Frontal cortex (tissue), 4 donors: ENCODE data around the gene FAM124A. TPM values are rescaled to one million over a fixed set of nuclear protein-coding genes. Genes with fewer than 3 reads are reported as not detected.
"Not testable (repeated sequence)": the region's sequence is repeated elsewhere in the genome, so short reads cannot be mapped to it uniquely, and the experiment has no call there.

Experiments
- DNase-seq, 2 donors: peaks; one replicate each; pipeline ENCODE4 v3.0.0; 2012; ENCODE audit warnings: low spot score in 2 of 2
- FAIRE-seq: peaks from 2 replicates; lab custom pipeline; 2012; peaks lifted over from hg19 to GRCh38; lab: Jason Lieb, UNC
- total RNA-seq: library from RNA; depleted of rRNA; stranded (reverse); fragments of >200 nt; gene quantifications from one replicate; pipeline ENCODE4 v1.2.3, GENCODE V29; 2014
- donor health status: control.
- donor health status: control.
- donor health status: control.

FAM124A gene
- total RNA-seq, 1 donor from 2014 or later: 8.6 TPM

DNA sequence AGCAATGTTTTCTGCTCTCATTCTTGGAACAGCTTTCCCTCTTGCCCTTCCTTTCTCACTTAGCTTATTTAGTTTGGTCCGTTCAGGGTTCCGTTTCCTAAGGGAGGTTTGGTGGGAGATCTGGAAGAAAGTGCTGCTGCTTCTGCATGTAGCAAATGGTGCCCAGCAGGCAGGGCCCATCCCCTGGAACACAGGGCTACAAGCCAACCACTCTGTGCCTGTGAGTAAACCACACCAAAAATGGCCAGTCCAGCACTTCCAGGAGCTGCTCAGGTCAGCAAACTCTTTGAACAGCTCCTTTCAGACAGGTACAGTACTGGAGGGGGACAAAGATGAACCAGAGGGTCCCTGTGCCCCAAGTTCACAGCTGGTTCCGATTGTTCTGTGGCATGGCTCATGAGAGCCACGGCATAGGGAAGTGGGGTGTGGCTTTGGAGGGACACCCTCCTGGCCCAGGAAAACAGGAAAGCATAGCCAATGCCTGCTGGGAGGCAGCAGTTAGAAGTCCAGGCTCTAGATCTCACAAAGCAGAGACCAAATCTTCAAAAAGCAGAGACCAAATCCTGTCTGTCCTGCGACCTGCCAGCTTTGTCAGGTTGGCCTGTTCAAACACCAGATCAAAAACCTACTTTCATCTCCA, 39.5 kb downstream of the FAM124A start:
- DNase-seq (no peak), FAIRE-seq (no peak)

DNA sequence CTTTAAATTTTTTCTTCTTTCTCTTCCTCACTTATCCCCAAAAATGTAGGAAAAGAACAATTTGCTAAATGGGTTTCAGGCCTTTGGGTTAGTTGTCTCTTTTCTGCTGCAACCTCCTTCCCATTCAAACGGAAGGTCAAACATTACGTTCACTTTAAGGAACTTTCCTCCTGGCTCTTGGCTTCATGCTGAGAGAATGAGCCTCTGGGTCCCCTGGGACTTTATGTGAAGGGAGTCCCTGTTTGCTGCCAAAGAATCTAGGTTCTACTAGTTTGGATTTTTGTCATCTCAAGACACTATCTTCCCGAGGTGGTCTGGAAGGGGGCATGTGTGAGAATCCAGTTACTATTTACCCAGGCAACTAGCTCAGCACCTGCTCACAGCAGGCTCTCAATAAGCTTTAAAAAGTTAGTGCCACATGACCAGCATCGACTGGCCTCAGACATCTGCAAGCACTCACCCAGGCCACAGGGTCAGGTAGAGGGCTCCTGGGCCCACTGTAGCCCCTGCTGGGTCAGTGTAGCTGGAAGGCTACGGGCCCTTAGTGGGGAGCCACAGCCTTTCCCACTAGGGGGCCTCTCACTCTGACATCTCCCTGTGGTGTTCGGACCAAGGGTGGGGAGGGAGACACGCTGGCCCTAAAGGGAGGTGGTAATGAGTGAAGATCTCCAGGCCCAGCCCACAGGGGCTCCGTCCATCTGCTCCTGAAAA, 40.5 kb downstream of the FAM124A start:
- DNase-seq (no peak), FAIRE-seq (no peak)

DNA sequence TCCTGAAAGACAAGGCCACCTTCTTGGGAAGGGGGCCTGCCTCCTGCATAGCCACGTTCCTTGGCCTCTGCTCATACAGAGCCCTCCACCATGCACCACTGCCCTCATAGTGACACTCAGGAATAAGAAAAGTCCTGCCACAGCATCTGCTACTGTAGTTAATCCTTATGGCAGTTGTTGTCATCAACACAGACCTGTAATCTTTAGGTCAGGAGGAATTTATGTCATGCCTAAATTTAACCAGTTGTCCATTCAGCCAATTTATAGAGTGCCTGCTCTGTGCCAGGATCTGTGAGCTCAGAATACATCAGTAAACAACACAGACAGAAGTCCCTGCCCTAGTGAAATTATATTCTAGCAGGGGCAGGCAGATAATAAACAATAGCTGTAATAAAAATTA, 44.4 kb downstream of the FAM124A start:
- DNase-seq (no peak), FAIRE-seq (no peak)

DNA sequence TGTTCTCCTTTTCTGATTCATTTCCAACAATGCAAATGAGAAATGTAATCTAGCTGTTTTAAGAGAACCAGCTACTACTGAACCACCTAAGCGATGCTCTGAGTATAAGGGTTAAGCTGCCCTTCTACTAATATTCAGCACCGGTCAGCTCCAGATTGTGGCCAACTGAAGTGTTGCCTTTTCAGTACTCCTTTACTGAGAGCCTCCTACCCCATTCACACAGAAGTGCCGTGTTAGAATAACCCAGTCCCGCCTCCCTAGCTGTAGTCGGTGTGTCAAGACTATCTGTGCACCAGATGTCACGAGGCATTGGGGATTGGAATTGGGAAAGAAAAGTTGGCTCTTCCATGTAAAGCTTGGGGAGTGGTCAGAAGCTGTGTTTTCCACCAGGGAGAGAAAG, 45.4 kb downstream of the FAM124A start:
- no peak for DNase-seq
- FAIRE-seq: no peak

DNA sequence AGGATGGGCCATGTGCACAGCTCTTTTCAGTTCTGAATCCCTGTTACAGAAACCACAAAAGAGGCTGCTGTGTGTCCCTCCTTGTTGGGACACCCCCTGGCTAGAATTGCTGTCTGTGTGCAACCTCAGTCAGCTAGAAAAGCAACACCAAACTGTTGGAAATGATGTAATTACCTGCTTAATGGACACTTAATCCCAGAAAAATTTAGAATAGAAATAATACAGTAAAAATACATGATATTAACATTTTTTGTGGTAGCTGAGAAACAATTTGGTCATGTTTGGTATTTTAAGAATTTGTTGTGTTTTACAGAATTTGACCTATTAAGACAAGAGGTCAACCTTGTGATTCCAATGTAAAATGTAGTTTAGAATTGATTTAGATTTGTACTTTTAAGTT, 46.8 kb downstream of the FAM124A start:
- FAIRE-seq: no peak
- DNase-seq: no peak

DNA sequence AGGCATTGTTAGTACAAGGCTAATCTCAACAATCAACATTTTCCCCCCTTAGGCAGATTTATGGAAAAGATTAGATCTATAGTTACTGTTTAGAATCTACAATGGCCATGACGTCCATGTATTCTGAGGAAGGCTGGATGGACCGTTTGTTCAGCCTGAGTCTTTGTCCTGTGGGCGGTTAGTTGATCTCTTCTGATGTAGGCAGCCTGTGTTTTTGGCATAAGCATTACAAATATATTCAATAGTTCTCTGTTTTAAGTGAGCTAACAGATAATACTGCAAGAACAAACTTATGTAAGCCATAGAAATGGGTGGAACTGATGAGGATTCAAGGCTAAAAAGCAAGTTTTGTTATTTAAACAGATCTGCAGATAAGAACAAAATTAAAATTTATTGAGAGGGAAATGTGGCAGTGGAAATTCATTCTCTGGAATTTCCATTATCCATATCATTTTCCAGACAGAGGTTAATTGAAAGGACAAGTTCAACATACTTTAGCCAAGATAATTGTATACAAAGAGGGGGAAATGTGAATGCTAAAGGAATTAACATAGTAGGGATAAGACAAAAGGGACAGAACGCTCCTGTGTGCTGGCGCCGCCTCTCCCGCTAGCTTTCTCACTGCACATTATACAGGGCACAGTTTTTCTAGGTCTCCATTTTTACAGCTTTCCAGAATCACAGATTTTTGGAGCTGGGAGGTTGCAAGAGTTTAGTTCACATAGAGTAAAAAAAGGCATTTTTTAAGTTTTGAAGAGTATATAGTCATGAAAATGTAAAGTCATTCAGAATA, 48.6 kb downstream of the FAM124A start:
- FAIRE-seq (no peak), DNase-seq (no peak)

DNA sequence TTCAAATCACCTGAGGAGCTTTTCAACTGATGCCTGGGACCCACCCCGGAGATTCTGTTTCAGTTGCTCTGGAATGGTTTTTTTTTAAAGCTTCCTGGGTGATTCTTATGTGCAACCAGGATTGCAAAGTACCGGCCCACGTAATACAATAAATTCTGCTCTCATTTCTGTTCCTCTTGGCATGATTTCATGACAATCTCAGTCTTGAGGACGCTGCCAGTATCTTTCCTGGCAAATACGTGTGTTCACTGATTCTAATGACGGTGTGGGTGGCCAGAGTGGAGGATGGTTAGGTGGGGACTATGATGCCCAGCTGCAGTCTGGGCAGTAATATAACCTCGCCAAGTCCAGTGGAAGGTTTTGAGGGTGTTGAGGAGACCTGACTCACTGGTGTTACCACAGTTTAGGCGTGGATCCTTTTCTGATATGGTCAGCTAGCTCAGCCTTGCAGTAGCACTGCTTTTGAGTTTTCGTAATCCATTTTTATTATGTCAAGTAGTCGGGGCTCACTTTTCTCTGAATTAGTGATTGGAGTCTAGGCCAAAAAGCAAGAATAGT, 49.4 kb downstream of the FAM124A start:
- DNase-seq (no peak), FAIRE-seq (no peak)

DNA sequence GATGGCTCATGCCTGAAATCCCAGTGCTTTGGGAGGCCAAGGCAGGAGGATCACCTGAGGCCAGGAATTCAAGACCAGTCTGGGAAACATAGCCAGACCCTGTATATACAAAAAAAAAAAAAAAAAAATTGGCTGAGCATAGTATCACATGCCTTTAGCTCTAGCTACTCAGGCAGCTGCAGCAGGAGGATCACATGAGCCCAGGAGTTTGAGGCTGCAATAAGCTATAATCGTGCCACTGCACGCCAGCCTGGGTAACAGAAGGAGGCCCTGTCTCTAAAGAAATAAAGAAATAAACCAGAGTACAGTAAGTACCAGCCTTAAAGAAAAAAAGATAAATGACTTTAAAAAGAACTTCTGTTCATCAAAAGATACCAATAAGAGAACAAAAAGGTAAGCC, 52.9 kb downstream of the FAM124A start:
- DNase-seq: no peak
- FAIRE-seq: no peak

DNA sequence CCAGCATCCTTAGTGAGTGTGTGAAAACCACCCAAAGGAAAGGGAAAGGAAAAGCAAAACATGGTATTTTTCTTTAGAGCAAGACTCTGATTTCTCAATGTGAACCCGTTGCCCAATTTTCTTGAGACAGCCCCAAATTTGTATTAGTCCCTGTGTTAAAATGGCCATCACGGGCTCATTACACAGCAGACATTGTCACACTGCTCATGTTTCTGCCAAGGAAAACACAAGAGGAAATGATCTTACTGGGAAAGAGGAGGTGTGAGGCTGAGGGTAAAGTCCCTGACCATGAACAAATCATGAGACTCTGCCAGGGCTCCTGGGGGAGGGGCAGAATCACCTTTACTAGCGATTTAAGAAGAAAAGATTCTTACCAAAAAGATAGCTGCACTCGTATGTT, 54.4 kb downstream of the FAM124A start:
- FAIRE-seq: no peak

DNA sequence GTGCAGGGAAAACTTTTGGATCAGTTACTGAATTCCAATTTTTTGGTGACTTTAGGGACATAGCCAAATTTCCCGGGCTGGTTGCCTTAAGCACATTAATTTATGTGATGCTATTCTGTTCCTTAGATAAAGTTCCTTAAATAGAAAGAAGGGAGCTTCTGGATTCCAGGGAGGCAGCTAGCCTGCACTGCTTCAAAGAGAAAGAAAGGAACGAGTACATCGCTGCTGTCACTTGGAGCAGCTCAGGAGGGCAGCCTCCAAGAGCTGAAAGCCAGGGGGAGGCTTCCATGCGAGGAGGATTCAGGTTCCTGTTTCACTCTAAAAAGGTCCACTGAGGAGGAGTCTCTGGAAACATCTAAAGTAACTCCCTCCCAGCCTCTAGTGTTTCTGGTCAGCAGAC, 55.7 kb downstream of the FAM124A start:
- FAIRE-seq (no peak), DNase-seq (no peak)

More for the DNA sequence above, 54.4 kb downstream of the FAM124A start:
- DNase-seq: no peak

DNA sequence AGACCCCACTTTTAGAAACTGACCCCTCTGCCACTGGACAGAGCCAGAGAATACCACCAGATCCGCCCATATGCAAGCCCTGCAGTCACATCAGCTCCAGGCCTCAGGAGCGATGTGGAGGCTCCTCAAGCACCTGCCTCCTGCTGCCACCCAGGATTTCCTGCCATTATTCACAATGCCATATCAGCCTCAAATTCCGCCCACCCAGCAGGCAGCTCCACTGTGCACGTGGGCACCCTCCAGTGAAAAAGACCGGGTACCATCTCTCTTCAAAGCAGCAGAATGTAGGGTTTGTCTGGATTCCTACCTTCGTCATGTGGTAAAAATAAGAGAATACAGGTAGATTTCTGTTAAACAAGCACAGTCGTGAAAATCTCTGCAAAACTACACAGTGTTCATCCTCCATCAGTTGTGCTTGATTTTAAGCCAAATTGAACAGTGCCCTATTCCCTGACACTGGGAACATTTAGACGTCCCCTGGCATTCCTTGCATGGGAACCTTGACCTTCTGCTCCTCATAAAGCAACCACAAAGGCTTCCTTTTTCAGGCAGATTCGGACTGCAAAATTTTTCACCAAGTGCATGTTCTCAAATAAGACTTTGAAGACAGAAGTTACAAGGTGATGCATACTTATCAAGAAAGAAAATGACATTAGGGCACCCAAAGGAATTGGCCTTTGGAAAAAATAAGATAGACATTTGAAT, 56.4 kb downstream of the FAM124A start:
- no peak for FAIRE-seq

DNA sequence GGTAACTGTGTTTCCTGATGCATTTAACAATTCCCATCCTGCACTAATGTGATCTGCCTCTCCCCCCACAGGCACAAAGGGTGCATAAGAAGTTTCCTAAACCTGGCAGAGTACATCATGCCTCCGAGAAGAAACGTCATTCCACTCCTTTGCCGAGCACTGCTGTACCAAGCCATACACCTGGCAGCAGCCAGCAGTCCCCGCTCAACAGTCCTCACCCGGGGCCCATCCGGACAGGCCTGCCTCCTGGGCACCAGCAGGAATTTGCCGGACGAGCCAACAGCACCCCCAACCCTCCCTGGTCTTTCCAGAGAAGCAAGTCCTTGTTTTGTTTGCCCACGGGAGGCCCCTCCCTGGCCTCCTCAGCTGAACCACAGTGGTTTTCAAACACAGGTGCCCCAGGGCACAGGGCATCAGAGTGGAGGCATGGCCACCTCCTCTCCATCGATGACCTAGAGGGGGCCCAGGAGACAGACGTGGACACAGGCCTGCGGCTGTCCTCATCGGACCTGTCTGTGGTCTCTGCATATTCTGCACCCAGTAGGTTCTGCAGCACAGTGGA, 58.3 kb downstream of the FAM124A start:
- DNase-seq (no peak), FAIRE-seq (no peak)

More for the DNA sequence above, 56.4 kb downstream of the FAM124A start:
- no peak for DNase-seq

DNA sequence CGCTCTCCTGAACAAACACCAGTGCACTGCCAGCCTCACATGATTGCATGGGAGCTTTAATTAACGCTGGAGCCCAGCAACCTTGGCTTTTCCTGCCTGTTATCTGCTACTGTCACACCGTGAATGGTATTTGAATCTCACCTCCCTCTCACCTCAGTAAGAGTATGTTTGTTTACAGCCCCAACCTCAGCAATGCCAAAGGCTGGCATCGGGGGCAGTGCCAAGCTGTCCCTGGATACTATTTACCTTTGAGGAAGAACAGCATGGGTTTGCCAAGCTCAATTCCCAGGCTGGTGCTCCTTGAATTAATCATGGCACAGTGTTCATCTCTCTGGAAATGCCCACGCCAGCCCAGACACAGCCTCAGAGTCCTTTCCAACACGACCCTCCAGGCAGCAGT, 60.1 kb downstream of the FAM124A start:
- FAIRE-seq (no peak), DNase-seq (no peak)

DNA sequence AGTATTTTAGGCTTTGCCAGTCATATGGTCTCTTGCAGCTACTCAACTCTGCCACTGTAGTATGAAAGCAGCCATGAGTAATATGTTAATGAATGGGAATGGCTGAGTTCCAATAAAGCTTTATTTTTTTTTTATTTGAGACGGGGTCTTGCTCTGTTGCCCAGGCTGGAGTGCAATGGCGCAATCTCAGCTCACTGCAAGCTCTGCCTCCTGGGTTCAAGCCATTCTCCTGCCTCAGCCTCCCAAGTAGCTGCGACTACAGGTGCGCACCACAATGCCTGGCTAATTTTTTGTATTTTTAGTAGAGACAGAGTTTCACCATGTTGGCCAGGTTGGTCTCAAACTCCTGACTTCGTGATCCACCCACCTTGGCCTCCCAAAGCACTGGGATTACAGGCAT, 60.7 kb downstream of the FAM124A start:
- DNase-seq, FAIRE-seq: not testable (repeated sequence)

DNA sequence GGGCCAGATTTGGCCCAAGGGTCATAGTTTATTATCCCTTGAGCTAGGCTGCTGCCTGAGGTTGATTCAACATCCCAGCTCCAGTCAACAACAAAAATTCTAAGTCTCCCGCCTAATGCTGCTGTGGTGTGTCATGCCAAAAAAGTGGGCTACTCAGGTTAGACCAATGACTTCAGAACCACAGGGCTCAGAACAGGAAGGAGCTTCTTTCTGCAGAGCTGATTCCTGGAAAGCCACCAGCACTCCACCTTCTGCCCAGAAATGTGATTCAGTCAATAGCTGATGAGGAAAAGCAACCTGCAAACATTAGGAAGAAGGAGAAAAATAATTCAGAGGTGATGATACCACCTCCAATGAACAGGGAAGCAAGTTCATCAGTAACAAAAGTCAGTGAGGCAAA, 61.2 kb downstream of the FAM124A start:
- no peak for DNase-seq
- FAIRE-seq: no peak

DNA sequence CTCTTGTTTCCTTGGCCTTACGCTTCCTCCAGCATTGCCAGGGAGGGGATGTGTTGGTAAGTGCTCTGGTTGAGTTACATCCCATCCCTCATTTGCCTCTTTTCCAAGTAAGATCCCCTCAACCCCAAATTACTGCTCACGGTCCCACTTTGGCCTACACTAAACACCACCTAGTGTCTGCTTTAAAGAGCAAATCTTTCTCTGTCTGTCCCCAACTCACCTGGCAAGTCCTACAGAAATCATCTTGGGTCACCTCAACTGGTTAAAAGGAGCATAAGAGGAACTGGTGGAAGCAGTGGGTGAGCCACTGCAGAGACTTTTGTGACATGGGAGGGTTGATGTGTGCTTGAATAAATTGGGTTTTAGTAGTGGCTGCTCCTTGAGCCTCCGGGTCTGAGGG, 62.1 kb downstream of the FAM124A start:
- DNase-seq: no peak
- no peak for FAIRE-seq

DNA sequence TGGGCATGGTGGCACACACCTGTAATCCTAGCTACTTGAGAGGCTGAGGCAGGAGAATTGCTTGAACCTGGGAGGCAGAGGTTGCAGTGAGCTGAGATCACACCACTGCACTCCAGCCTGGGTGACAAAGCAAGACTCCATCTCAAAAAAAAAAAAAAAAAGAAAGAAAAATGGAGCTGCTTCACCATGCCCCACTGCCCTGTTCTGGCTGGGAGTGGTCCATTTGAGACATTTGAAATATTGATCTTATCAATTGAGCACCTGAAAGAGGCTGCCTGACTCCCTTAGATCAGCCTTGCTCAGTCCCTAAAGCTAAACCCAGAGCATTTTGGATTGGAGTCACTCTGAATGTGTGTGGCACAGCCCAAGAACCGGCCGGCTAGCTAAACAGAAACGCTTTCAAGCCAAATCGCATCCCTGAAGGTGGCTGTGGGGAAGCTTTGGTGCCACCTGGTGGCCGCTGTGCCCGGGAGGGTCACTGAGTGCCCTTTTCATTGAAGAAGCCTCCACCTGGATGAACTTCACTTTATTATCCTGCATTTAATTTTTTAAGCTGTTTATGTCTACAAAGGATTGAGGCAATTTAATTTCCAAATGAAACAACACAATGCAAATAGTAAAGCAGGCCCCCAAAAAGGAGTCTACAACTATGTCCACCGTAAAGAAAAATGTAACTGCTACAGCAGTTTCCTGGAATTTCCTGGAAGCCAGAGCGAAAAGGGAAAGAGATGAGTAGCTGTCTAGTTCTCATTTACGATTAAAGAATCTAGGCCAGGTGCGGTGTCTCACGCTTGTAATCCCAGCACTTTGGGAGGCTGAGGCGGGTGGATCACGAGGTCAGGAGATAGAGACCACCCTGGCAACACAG, 64.2 kb downstream of the FAM124A start:
- peak; percentile 33 to 66 for DNase-seq
- no peak for FAIRE-seq

DNA sequence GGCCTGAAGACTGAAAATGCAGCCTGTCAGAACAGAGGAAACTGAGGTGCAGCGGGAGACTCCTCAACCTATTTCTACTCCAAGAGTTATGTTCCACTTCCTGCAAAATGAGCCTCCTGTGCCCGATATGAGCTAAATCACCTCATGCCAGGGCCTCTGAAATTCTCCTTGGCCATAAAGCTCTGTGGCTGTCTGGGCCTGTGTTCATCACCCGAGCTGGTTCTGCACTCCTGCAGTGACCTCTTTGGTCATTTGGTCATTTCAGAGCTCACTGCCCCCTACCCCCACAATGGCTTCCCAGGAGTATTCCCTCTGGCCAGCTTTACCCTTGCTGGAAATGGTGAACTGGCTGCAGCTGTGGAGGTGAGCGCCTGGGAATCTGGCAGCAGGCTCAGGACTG, 65.6 kb downstream of the FAM124A start:
- no peak for FAIRE-seq
- DNase-seq: no peak

DNA sequence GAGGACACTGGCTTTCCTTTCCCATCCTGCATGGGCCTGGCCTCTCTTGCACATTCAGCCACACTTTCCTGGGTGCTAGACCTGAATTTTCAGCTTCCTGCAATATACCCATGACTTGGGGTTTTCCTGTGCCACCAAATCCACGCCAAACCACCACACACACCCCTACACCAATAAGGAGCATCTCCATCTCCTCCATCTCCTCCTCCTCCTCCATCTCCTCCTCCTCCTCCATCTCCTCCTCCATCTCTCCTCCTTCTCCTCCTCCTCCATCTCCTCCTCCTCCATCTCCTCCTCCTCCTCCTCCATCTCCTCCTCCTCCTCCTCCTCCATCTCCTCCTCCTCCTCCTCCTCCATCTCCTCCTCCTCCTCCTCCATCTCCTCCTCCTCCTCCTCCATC, 66.1 kb downstream of the FAM124A start:
- not testable (repeated sequence) for DNase-seq, FAIRE-seq
